ENCODE data around the gene P2RY2. TPM values are rescaled to one million over a fixed set of nuclear protein-coding genes. Genes with fewer than 3 reads are reported as not detected.
"Not testable (repeated sequence)": the region's sequence is repeated elsewhere in the genome, so short reads cannot be mapped to it uniquely, and the experiment has no call there.

The P2RY2 gene
- total RNA-seq, 1 donor: under 0.01 TPM

GRCh38 chr11:73193251-73194033 lies 24.6 kb upstream of the P2RY2 start:
- TF ChIP-seq, protein P1, sequence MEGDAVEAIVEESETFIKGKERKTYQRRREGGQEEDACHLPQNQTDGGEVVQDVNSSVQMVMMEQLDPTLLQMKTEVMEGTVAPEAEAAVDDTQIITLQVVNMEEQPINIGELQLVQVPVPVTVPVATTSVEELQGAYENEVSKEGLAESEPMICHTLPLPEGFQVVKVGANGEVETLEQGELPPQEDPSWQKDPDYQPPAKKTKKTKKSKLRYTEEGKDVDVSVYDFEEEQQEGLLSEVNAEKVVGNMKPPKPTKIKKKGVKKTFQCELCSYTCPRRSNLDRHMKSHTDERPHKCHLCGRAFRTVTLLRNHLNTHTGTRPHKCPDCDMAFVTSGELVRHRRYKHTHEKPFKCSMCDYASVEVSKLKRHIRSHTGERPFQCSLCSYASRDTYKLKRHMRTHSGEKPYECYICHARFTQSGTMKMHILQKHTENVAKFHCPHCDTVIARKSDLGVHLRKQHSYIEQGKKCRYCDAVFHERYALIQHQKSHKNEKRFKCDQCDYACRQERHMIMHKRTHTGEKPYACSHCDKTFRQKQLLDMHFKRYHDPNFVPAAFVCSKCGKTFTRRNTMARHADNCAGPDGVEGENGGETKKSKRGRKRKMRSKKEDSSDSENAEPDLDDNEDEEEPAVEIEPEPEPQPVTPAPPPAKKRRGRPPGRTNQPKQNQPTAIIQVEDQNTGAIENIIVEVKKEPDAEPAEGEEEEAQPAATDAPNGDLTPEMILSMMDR (IDR thresholded peaks at IDR 0.05; ENCODE audit: insufficient read depth, low read depth, low read length): no peak
- no peak for DNase-seq (ENCODE audit: low read depth)
- H3K4me3 ChIP-seq (ENCODE audit: low read depth, low read length): no peak overlapping the region

DNA sequence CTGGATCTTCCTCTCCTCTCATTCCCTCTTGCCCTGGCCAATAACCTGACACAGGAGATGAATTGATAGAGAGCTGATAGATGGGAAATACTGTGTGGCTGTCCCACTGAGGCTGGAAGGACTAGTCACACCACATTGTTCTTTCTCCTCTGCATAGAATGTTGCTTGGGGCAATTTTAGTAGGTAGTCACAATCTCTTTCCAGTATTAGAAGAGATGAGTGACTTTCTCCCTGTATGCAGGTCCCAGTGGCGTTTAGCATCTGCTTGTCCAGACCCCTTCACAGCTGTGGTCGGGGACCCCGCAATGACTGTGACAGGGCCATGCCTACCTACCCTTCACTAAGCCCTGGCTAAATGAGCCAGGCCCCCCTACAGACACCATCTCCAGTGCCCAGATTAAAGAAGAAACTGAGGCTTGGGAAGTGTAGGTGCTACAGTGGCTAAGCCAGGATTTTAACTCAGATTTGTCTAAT lies 24.0 kb upstream of the P2RY2 start:
- DNase-seq (ENCODE audit: low read depth): no peak
- no peak overlapping the region for H3K4me3 ChIP-seq (ENCODE audit: low read depth, low read length)
- TF ChIP-seq, protein P1 (IDR thresholded peaks at IDR 0.05; ENCODE audit: insufficient read depth, low read depth, low read length): no peak

DNA sequence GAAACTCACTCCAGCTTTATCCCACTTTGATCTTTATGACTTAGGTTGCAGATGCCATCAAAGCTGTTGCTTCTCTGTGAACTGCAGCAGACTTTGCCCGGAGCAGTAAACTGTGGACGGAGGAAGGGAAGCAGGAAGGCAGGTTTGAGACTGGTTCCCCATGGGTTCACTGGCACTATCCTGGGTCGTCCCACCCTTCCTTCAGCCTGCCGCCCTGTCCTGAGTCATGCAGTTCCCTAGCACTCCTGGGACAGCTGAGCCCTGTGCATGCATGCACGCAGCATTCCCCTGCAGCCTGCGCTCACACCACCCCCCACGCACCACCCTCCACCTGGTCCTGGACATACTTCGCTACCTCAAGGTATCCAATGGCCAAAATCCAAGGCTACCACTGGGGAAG lies 23.5 kb upstream of the P2RY2 start:
- no peak for DNase-seq (ENCODE audit: low read depth)
- H3K4me3 ChIP-seq (ENCODE audit: low read depth, low read length): no peak overlapping the region
- TF ChIP-seq, protein P1 (IDR thresholded peaks at IDR 0.05; ENCODE audit: insufficient read depth, low read depth, low read length): no peak

DNA sequence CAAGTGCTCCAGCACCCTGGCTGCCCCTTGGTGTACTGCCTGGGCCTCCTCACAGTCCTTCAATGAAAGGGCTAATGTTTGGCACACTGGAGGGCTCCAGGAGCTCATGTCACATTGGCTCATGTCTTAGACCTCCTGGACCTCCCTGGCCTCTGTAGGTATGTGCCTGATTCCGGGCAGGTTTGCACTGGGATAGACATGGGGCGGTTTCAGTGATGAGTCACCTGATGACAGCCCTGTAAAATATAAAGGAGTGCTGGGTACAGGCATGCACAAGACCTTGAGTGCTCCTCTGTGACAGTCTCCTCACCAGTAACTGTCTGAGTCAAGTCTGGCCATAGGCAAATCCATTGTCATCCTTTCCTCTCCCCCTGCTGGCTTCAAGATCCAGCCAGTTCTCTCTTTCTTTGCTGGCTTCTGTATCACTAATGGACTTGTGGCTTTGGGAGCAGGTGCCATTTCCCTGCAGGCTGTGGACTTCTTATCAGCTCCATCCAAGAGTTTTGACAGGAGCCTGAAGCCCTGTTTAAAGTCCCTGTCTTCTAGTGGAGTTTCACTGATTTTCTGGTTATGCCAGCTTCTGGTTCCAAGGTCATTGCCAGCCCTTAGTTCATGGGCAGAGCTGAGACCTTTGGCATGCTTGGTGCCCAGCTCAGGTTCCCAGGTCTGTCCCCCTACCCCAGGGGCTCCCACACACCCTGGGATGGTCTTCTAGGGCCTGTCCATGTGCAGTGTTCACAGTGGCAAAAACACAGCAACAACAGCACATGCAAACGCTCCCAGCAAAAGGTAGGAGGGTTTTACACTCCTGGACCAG lies 22.7 kb upstream of the P2RY2 start:
- DNase-seq (ENCODE audit: low read depth): no peak
- TF ChIP-seq, protein P1 (IDR thresholded peaks at IDR 0.05; ENCODE audit: insufficient read depth, low read depth, low read length): no peak
- H3K4me3 ChIP-seq (ENCODE audit: low read depth, low read length): no peak overlapping the region

GRCh38 chr11:73196576-73196975 lies 21.5 kb upstream of the P2RY2 start:
- H3K4me3 ChIP-seq (ENCODE audit: low read depth, low read length): no peak overlapping the region
- TF ChIP-seq, protein P1 (IDR thresholded peaks at IDR 0.05; ENCODE audit: insufficient read depth, low read depth, low read length): no peak
- no peak for DNase-seq (ENCODE audit: low read depth)

DNA sequence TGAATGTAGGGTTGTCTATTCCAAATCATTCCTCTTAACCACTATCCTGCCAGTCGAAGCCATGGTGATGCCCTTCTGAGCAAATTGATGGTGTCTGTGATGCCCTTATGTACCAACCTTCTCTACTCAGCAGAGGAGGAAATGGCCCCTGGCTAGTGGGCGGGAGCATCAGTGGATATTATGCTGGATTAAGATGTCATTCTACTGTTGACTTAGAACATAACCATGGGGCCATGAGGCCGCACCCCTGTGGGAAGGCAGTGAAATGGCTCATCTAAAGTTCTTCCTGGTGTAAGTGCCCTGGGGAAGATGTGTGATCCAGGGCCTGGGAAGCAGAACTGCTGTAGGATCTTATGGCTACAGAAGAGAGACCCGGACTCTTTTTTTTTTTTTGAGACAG lies 20.7 kb upstream of the P2RY2 start:
- TF ChIP-seq, protein P1 (IDR thresholded peaks at IDR 0.05; ENCODE audit: insufficient read depth, low read depth, low read length): no peak
- DNase-seq (ENCODE audit: low read depth): no peak
- no peak overlapping the region for H3K4me3 ChIP-seq (ENCODE audit: low read depth, low read length)

GRCh38 chr11:73197787-73198186 lies 20.3 kb upstream of the P2RY2 start:
- not testable (repeated sequence) for H3K4me3 ChIP-seq (ENCODE audit: low read depth, low read length); DNase-seq (ENCODE audit: low read depth)
